RWPE2 (cell line): ENCODE results near the gene NANP.

Experiments
- ATAC-seq: fragments of 200-7000 bp; cut with Tn5 transposase; 3 replicates; pipeline ENCODE4 v1.9.1; 2021; ENCODE audit warnings: low read depth
- DNase-seq: peaks from one replicate; pipeline ENCODE4 v3.0.0-alpha.2; 2020; ENCODE audit warnings: low spot score
- H3K27ac ChIP-seq: fragments of 450-650 bp; 2 replicates; pipeline ENCODE4 v1.5.1; 2017; ENCODE audit warnings: mild to moderate bottlenecking; ENCODE audit not compliant: poor library complexity, severe bottlenecking
- H3K27me3 ChIP-seq: fragments of 250-450 bp; sonication (Bioruptor Pico); 2 replicates; pipeline ENCODE4 v1.5.1; 2021; ENCODE audit warnings: mild to moderate bottlenecking, moderate library complexity; ENCODE audit not compliant: insufficient read depth, poor library complexity, severe bottlenecking
- H3K36me3 ChIP-seq: fragments of 250-450 bp; sonication (Bioruptor Pico); 2 replicates; pipeline ENCODE4 v1.5.1; 2020; ENCODE audit warnings: low read depth, mild to moderate bottlenecking, moderate library complexity
- H3K4me1 ChIP-seq: fragments of 250-450 bp; sonication (Bioruptor Pico); 2 replicates; pipeline ENCODE4 v1.5.1; 2021; ENCODE audit warnings: mild to moderate bottlenecking, moderate library complexity; ENCODE audit not compliant: insufficient read depth, poor library complexity, severe bottlenecking
- H3K4me3 ChIP-seq: fragments of 250-450 bp; sonication (Bioruptor Pico); 2 replicates; pipeline ENCODE4 v1.5.1; 2021; ENCODE audit warnings: mild to moderate bottlenecking, moderate library complexity; ENCODE audit not compliant: severe bottlenecking
- H3K9me3 ChIP-seq: fragments of 250-450 bp; sonication (Bioruptor Pico); 2 replicates; pipeline ENCODE4 v1.5.1; 2021; ENCODE audit warnings: mild to moderate bottlenecking, moderate library complexity; ENCODE audit not compliant: severe bottlenecking
- TF ChIP-seq, protein P1 (sequence below): fragments of 450-650 bp; IDR thresholded peaks from one replicate; pipeline ENCODE4 v1.5.1; 2017; ENCODE audit warnings: mild to moderate bottlenecking, moderate library complexity; ENCODE audit not compliant: poor library complexity, severe bottlenecking

NANP gene

DNA sequence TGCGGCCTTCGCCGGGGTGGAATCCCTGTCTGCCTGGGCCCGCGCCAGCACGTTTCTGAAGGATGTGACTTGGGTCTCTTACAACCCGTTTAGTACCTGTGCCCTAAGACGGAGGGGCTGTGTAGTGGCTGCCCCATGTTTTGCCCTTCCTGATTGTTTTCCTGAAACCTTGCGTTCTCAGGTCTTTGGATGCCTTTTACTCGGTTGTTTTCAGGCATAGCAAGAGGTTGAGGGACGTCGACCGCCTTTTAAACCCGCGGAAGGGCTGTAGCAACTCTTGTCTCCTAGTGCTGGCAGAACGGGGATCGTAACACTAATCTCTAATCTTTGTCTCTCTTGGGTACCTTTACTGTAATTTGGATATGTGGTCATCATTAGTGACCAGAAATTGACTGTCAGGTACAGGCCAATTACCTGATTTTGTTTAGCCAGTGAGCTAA is 706 bp upstream of the NANP start:
- no peaks in the 10 kb centered on the region for H3K9me3 ChIP-seq
- H3K27ac ChIP-seq = peak overlapping the region; percentile 90
- peaks cover 14% of the 10 kb centered on the region for H3K4me1 ChIP-seq
- no peak for ATAC-seq
- no peak for DNase-seq
- peak overlapping the region; percentile 79 for H3K4me3 ChIP-seq
- H3K27me3 ChIP-seq = no peaks in the 10 kb centered on the region
- no peaks in the 10 kb centered on the region for H3K36me3 ChIP-seq
- TF ChIP-seq, protein P1, sequence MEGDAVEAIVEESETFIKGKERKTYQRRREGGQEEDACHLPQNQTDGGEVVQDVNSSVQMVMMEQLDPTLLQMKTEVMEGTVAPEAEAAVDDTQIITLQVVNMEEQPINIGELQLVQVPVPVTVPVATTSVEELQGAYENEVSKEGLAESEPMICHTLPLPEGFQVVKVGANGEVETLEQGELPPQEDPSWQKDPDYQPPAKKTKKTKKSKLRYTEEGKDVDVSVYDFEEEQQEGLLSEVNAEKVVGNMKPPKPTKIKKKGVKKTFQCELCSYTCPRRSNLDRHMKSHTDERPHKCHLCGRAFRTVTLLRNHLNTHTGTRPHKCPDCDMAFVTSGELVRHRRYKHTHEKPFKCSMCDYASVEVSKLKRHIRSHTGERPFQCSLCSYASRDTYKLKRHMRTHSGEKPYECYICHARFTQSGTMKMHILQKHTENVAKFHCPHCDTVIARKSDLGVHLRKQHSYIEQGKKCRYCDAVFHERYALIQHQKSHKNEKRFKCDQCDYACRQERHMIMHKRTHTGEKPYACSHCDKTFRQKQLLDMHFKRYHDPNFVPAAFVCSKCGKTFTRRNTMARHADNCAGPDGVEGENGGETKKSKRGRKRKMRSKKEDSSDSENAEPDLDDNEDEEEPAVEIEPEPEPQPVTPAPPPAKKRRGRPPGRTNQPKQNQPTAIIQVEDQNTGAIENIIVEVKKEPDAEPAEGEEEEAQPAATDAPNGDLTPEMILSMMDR = no peak

GRCh38 chr20:25623225-25623735 is 534 bp downstream of the NANP start:
- peaks cover 14% of the 10 kb centered on the region for H3K4me1 ChIP-seq
- TF ChIP-seq, protein P1 = no peak
- peak; percentile 6 for ATAC-seq
- DNase-seq = no peak
- no peaks in the 10 kb centered on the region for H3K36me3 ChIP-seq
- H3K27me3 ChIP-seq = no peaks in the 10 kb centered on the region
- no peaks in the 10 kb centered on the region for H3K9me3 ChIP-seq
- peak overlapping the region; percentile 90 for H3K27ac ChIP-seq
- H3K4me3 ChIP-seq = peak overlapping the region; percentile 79

GRCh38 chr20:25622450-25623224 is 1.2 kb downstream of the NANP start:
- H3K27me3 ChIP-seq = no peaks in the 10 kb centered on the region
- TF ChIP-seq, protein P1 = no peak
- H3K4me1 ChIP-seq = peaks cover 14% of the 10 kb centered on the region
- no peak for DNase-seq
- H3K36me3 ChIP-seq = no peaks in the 10 kb centered on the region
- peak overlapping the region; percentile 90 for H3K27ac ChIP-seq
- peak overlapping the region; percentile 79 for H3K4me3 ChIP-seq
- H3K9me3 ChIP-seq = no peaks in the 10 kb centered on the region
- ATAC-seq = no peak; the same call in 2 of the 3 replicates

- Histone ChIP-seq H3K27me3 (no peaks in the 10 kb centered on the region), H3K36me3 (peaks cover 2% of the 10 kb centered on the region), H3K4me3 (peak overlapping the region; percentile 79), H3K9me3 (no peaks in the 10 kb centered on the region), H3K27ac (peak overlapping the region; percentile 90), H3K4me1 (peaks cover 14% of the 10 kb centered on the region)
- TF ChIP-seq, protein P1 = no peak
- ATAC-seq = no peak
- no peak for DNase-seq
Measured at GRCh38 chr20:25622049-25622448, 1.8 kb downstream of the NANP start.

DNA sequence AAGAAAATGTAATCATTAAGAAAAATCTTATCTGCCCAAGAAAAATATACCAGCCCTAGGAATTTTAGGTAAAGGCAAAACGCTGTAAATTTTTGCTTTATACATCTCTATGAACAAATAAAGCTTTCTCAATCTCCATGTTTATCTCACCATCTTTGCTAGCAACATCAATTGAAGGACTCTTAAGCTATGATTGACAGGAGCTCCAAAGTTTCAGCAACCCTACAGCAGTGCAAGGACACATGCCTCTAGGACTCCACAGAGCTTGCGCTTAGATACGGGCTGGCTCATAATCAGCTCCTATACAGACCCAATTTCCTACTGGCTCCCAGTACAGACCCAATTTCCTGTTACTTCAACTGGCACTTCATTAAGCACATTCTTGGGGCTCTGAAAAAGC is 4.3 kb downstream of the NANP start:
- Histone ChIP-seq H3K36me3 (peaks cover 26% of the 10 kb centered on the region), H3K4me1 (peaks cover 5% of the 10 kb centered on the region), H3K27me3 (no peaks in the 10 kb centered on the region), H3K9me3 (no peaks in the 10 kb centered on the region), H3K4me3 (no peak overlapping the region), H3K27ac (no peak overlapping the region)
- no peak for DNase-seq
- TF ChIP-seq, protein P1 = no peak
- no peak for ATAC-seq
